ENCODE measurements around the gene RAB2B.
A peak's percentile ranks its signal among the peaks of the same experiment; 100 is the strongest.
"Not testable (repeated sequence)": the region's sequence is repeated elsewhere in the genome, so short reads cannot be mapped to it uniquely, and the experiment has no call there.

The RAB2B gene

DNA sequence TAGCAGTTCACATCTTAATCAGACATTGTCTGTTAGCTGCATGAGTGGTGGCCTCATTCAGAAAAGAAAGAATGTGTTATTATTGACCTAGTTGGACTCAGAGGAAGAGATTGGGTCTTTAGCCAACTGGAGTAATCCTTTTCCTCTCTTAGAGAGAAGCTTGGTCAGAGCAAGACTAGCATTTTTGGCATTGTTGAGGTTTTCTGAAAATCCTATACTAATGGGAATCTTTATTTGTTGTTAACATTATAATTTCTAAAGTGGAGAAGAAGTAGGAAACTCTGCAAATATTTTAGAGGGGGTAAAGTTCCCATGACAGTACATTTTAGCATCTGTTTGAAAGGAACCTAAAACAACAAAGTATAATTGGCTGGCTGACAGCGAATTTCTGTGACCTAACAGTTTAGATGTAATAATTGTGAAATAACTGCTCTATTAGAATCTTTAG lies 9.9 kb upstream of the RAB2B start:
- no peak for DNase-seq

GRCh38 chr14:21476523-21476924 lies 235 bp downstream of the RAB2B start:
- DNase-seq = peak in 1 of 3 experiments; percentile 94

DNA sequence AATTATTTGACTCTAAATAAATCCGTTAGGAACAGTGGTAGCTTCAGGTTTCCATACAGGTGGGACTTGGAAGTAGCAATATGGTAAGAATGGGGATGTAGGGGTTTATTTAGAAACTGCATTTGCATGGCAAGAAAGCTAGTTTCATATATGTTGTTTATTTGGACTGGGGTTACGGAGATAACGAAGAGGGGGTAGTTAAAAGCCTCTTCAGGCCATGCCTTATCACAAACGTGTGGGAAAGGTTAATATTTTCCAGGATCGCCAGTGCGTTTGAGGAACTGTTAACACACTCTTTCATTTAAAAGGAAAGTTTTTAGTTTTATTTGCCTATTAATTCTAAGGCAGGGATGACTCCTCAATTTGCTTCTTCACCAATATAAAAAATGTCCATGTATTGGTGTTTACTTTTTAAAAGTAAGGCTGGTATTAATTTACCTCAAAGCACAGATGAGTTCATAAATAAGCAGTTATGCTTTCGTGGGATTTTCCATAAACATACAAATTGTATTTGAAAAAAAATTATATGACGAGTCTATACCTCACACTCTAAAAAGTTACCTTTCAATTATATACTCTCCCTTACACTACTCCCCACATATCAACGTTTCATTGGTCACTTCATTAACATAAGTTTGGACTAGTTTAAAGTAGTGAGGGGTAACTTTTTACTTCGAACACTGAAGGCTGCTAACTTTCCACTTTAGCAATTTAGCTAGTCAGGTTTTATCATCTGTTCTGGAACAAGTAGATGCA lies 814 bp downstream of the RAB2B start:
- no peak for DNase-seq

DNA sequence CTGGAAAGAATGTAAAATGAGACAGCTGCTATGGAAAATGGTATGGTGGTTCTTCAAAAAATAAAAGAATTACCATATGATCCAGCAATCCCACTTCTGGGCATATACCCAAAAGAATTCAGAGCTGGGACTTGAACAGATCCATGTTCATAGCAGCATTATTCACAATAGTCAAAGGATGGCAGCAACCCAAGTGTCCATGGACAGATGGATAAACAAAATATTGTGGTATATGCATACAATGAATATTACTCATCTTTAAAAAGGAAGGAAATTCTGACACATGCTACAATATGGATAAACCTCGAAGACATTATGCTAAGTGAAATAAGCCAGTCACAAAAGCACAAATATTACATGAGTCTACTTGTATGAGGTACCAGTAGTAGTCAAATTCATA lies 9.1 kb downstream of the RAB2B start:
- no peak for DNase-seq

DNA sequence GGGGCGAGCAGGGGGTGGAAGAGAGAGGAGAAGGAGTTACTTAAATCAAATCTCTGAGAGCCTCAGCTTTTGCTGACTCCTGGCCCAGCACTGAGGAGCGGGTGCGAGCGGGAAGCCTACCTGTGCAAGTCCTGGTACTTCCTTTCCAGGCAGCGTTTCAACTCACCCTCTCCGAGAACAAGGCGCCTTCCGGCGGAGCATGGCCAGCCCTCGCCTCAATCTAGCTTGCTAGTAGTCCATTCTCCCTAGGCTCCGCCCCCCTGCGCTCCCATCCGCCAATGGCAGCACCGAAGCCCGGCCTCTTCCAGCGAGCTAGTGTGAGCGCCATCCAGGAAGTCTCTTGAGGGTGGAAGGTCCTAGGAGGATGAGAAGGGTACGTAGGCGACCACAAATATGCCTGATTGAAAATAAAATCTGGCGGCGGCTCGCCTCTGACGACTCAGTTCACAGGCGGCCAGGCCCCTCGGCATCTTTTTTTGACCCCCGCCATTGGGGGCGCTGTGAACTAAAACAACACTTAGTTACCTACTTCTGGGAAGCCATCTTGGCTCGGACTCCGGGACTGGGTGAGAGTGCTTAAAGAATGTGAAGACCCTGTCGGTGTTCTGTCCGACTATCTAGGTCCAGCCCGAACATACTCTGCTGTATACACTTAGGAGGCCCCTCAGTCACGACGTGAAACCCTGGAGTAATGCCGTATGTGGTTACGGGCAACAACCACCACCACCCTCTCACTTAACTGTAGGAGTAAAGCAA lies 20.7 kb downstream of the RAB2B start, which contains the start of gene CHD8:
Gene CHD8 (minus strand): TSS at position 212 of the 756 bp plus-strand sequence. CDS start 24,480 bp downstream, outside the sequence.
- peak; percentile 100 for DNase-seq

GRCh38 chr14:21455592-21455911 lies 21.2 kb downstream of the RAB2B start:
- DNase-seq = no peak

DNA sequence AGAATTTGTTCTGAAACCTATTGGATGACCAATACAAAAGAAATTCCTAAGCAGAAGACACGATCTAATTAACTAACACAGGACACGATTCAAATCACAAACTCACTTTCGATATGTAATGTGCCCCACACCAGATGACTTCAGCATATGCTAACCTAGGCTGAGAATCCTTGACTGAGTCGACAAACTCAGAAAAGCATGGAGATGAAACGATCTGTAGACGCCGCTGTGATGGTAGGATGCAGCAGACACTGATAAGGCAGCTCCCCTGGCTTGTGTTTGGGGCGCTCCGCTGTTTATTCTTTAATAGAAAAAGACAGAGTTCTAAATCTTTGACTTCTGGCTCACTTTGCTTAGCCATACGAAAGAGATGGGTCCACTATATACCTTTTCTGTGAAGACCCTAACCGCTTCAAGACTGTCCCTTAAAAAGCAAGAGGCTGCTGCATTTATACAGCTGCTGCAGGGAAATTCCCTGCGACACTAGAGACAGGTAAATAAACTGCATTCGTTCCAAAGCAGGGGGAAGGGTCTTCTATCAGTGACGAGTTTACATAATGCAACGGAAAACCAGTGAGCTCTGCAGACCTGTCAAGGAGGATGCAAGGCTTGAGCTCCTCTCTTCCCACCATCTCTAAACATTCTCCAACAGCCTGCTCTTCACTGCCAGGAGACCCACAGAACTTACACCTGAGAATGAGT lies 21.8 kb downstream of the RAB2B start:
- peak in 2 of 3 experiments; percentile 24 to 61 for DNase-seq

- no peak for DNase-seq
These were observed 26.9 kb downstream of the RAB2B start for GRCh38 chr14:21449899-21450216.

- not testable (repeated sequence) for DNase-seq
These were observed 34.1 kb downstream of the RAB2B start for GRCh38 chr14:21442657-21443056.

DNA sequence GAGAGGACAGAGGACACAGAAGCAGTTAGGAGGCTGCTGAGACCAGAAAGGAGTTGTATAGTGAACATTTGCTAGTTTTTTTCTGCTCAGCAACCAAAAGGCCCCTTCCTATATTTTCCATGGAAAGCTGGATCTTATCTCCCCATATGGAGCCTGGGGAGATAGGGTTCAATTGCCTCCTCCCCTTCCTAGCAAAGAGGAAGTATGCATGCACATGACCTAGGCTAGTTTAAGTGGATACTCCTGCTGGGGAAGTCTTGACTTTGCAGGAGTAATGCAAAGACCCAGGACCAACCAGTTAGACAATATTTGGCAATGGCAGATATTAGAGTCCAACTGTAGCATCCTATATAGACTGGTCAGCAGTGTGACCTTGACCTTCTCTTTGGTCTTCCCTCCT lies 35.9 kb downstream of the RAB2B start:
- DNase-seq = no peak

GRCh38 chr14:21437063-21437901 lies 39.5 kb downstream of the RAB2B start:
- DNase-seq = peak; percentile 99 to 100 (median 100)

DNA sequence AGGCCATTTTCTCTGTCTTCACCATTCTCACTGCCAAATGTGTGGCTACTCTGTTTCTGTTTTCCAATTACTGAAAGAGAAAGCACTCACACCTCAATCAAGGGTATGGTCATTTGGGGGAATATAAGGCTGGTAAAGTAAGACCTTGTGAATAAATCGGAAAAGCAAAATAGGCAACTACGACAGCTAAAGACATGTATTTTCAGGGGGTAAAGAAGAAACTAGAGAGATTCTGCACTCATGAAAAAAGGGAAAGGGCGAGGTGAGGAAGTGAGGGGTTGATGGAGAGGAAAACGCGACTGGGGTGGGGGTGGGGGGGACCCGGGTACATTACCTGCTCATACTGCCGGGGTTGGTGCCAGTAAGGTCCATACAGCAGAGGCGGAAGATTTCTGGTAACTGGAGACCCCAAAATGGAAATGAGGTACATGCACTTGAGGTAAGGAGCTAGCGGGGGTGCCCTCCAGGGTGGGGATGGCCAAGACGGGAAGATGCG lies 40.1 kb downstream of the RAB2B start:
- no peak for DNase-seq

DNA sequence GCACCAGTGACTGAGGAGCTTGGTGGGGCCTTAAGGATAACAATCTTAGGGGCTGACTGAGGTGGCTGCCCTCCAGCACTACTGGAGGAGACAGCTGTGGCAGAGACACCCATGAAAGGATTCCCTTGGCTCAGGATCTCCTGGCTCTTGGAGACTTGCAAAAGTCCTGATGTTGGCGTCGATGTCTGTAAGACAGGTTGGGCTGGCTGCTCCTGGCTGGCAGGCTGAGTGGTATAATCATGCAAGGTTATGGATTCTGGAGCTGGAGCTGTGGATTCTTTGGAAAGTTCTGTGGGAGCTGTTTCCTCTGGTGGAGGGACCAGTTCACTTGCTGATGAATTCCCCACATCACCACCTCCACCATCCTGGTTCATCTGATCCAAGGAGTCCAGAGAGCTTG lies 45.6 kb downstream of the RAB2B start:
- DNase-seq = no peak

DNA sequence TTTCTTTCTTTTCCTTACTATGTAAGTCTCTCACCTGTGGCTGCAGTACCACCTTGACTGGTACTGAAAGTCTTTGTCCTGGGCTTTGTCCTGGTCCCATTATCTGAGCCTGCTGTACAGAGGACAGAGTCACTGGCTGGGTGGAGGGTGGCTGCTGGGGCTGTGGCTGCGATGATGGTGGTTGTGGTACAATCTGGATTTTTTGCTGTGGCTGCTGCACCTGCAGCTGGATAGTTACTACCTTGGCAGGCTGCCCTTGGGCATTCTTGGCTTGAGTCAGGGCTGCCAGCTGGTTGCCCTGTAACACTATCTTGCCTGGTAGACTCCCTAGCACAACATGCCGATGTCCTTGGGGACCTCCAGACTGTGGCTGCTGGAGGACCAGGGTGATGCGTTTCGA lies 47.8 kb downstream of the RAB2B start:
- DNase-seq = no peak

- DNase-seq = no peak
These were observed 50.1 kb downstream of the RAB2B start for GRCh38 chr14:21426692-21427091.

DNA sequence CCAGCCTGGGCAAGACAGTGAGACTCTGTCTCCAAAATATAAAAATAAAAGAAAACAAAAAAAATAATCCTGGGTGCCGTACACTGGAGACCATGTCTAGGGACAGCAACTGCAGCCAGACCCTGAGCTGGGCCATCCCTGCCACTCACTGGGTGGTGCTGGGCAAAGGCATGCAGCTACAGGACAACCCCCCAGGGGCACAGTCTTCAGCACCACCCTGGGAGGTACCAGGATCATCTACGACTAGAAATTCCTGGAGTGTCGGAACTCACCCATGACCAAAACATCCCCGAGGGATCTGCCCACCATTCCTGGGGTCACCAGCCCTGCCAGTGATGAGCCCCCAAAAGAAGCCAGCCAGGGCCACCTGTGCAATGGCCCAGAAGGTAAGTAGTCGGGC lies 57.2 kb downstream of the RAB2B start:
- DNase-seq = no peak

DNA sequence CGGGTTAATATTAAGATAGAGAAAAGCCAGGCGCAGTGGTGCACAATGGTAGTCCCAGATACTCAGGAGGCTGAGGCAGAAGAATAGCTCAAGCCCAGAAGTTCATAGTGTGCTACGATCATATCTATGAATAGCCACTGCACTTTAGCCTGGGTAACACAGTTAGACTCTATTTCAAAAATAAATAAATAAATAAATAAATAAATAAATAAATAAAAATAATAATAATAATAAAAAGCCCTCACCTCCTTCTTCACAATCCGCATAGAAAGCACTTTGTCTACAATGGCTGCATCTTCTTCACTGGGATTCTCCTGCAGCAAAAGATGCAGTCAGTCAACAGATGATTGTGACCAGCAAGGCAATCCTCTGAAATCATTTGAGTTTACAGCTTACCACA lies 61.4 kb downstream of the RAB2B start:
- DNase-seq = no peak

- DNase-seq = no peak
These were observed 62.6 kb downstream of the RAB2B start for GRCh38 chr14:21414137-21414631.
